ENCODE results near the gene MAP6D1.
"Not testable (repeated sequence)": the region's sequence is repeated elsewhere in the genome, so short reads cannot be mapped to it uniquely, and the experiment has no call there.

MAP6D1 gene

GRCh38 chr3:183796372-183796771, 29.0 kb downstream of the MAP6D1 start:
- no peak for DNase-seq

- no peak for DNase-seq
Measured at GRCh38 chr3:183794452-183794851, 30.9 kb downstream of the MAP6D1 start.

GRCh38 chr3:183792976-183793375, 32.4 kb downstream of the MAP6D1 start:
- no peak for DNase-seq

GRCh38 chr3:183790700-183791099, 34.7 kb downstream of the MAP6D1 start:
- no peak for DNase-seq

- DNase-seq = no peak
Measured at GRCh38 chr3:183789826-183790225, 35.6 kb downstream of the MAP6D1 start.

GRCh38 chr3:183784503-183784902, 40.9 kb downstream of the MAP6D1 start:
- DNase-seq = not testable (repeated sequence)

GRCh38 chr3:183782576-183783276, 42.7 kb downstream of the MAP6D1 start:
- DNase-seq = no peak

GRCh38 chr3:183781246-183781645, 44.1 kb downstream of the MAP6D1 start:
- no peak for DNase-seq

- DNase-seq = no peak
Measured at GRCh38 chr3:183779896-183780465, 45.4 kb downstream of the MAP6D1 start.

GRCh38 chr3:183777016-183777618, 48.3 kb downstream of the MAP6D1 start:
- DNase-seq = no peak

GRCh38 chr3:183776451-183776850, 48.9 kb downstream of the MAP6D1 start:
- DNase-seq = not testable (repeated sequence)

- DNase-seq = no peak
Measured at GRCh38 chr3:183775781-183776180, 49.6 kb downstream of the MAP6D1 start.

- no peak for DNase-seq
Measured at GRCh38 chr3:183774631-183775030, 50.7 kb downstream of the MAP6D1 start.

- DNase-seq = no peak
Measured at GRCh38 chr3:183769453-183769852, 55.9 kb downstream of the MAP6D1 start.

- no peak for DNase-seq
Measured at GRCh38 chr3:183768114-183768513, 57.3 kb downstream of the MAP6D1 start.

- DNase-seq = peak in 3 of 4 experiments; percentile 3 to 54 (median 36)
Measured at GRCh38 chr3:183766745-183767606, 58.4 kb downstream of the MAP6D1 start.

GRCh38 chr3:183766107-183766506, 59.3 kb downstream of the MAP6D1 start:
- DNase-seq = no peak

Data from activated naive CD4-positive, alpha-beta T cell (primary cell).